Gastrocnemius medialis (tissue), 4 donors: ENCODE measurements around the gene KLHDC7B.

Experiments
- POLR2A ChIP-seq, 2 donors: fragments of 450-650 bp; IDR thresholded peaks; one replicate each; pipeline ENCODE4 v1.6.1; 2017; ENCODE audit warnings: antibody characterized with exemption in 2 of 2, mild to moderate bottlenecking in 2 of 2, moderate library complexity in 2 of 2
- TF ChIP-seq, protein P1 (sequence below), 5 experiments: fragments of 450-650 bp in 3 of 5; fragments of 200-600 bp in 2 of 5; sonication (generic) in 2 of 5; IDR thresholded peaks in 4 of 5; conservative IDR thresholded peaks in 1 of 5; 1 replicate in 4 of 5; 2 replicates in 1 of 5; pipeline ENCODE4 v1.5.1; 2016 to 2019; ENCODE audit warnings: antibody characterized with exemption in 5 of 5, mild to moderate bottlenecking in 3 of 5, moderate library complexity in 3 of 5

GRCh38 chr22:50583294-50583861 is 37.7 kb downstream of the KLHDC7B start:
- TF ChIP-seq, protein P1, sequence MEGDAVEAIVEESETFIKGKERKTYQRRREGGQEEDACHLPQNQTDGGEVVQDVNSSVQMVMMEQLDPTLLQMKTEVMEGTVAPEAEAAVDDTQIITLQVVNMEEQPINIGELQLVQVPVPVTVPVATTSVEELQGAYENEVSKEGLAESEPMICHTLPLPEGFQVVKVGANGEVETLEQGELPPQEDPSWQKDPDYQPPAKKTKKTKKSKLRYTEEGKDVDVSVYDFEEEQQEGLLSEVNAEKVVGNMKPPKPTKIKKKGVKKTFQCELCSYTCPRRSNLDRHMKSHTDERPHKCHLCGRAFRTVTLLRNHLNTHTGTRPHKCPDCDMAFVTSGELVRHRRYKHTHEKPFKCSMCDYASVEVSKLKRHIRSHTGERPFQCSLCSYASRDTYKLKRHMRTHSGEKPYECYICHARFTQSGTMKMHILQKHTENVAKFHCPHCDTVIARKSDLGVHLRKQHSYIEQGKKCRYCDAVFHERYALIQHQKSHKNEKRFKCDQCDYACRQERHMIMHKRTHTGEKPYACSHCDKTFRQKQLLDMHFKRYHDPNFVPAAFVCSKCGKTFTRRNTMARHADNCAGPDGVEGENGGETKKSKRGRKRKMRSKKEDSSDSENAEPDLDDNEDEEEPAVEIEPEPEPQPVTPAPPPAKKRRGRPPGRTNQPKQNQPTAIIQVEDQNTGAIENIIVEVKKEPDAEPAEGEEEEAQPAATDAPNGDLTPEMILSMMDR (IDR thresholded peaks at IDR 0.05 in 4 of 5, conservative IDR thresholded peaks at IDR 0.05 in 1 of 5), result no peak
- TF ChIP-seq POLR2A (IDR thresholded peaks at IDR 0.05), result no peak
